ENCODE data around the gene KCNK4.
"Not testable (repeated sequence)": the region's sequence is repeated elsewhere in the genome, so short reads cannot be mapped to it uniquely, and the experiment has no call there.

Gene KCNK4

GRCh38 chr11:64320556-64320955, 29.5 kb downstream of the KCNK4 start:
- H3K36me3 ChIP-seq = peaks cover 43% of the 10 kb centered on the region
- H3K4me1 ChIP-seq (ENCODE audit: control insufficient read depth in 1 of 2, insufficient read depth in 1 of 2, low read depth in 1 of 2, low read length in 1 of 2) = peaks cover 22 to 31% of the 10 kb centered on the region in 2 experiments
- no peaks in the 10 kb centered on the region for H3K9me3 ChIP-seq
- TF ChIP-seq CTCF (IDR thresholded peaks at IDR 0.05) = no peak
- no peaks in the 10 kb centered on the region for H3K27me3 ChIP-seq
- no peak overlapping the region for H3K4me3 ChIP-seq (ENCODE audit: low read depth in 1 of 2, low read length in 1 of 2)
- peak overlapping the region; percentile 96 for H3K27ac ChIP-seq

GRCh38 chr11:64321026-64321425, 29.9 kb downstream of the KCNK4 start:
- Histone ChIP-seq H3K9me3 (no peaks in the 10 kb centered on the region), H3K27ac (peak overlapping the region; percentile 96), H3K27me3 (no peaks in the 10 kb centered on the region), H3K36me3 (peaks cover 38% of the 10 kb centered on the region), H3K4me1 (ENCODE audit: control insufficient read depth in 1 of 2, insufficient read depth in 1 of 2, low read depth in 1 of 2, low read length in 1 of 2) (peaks cover 22 to 31% of the 10 kb centered on the region in 2 experiments), H3K4me3 (ENCODE audit: low read depth in 1 of 2, low read length in 1 of 2) (no peak overlapping the region)
- TF ChIP-seq CTCF (IDR thresholded peaks at IDR 0.05) = no peak

- peak overlapping the region; percentile 96 for H3K27ac ChIP-seq
- no peak overlapping the region for H3K4me3 ChIP-seq (ENCODE audit: low read depth in 1 of 2, low read length in 1 of 2)
- peaks cover 33% of the 10 kb centered on the region for H3K36me3 ChIP-seq
- no peaks in the 10 kb centered on the region for H3K9me3 ChIP-seq
- peaks cover 22 to 26% of the 10 kb centered on the region in 2 experiments for H3K4me1 ChIP-seq (ENCODE audit: control insufficient read depth in 1 of 2, insufficient read depth in 1 of 2, low read depth in 1 of 2, low read length in 1 of 2)
- H3K27me3 ChIP-seq = no peaks in the 10 kb centered on the region
- TF ChIP-seq CTCF (IDR thresholded peaks at IDR 0.05) = no peak
Measured at GRCh38 chr11:64321533-64321932, 30.4 kb downstream of the KCNK4 start.

GRCh38 chr11:64322925-64323260, 31.8 kb downstream of the KCNK4 start:
- Histone ChIP-seq H3K27me3 (no peaks in the 10 kb centered on the region), H3K27ac (no peak overlapping the region), H3K9me3 (no peaks in the 10 kb centered on the region), H3K4me3 (ENCODE audit: low read depth in 1 of 2, low read length in 1 of 2) (no peak overlapping the region), H3K36me3 (peaks cover 33% of the 10 kb centered on the region), H3K4me1 (ENCODE audit: control insufficient read depth in 1 of 2, insufficient read depth in 1 of 2, low read depth in 1 of 2, low read length in 1 of 2) (peaks cover 14 to 18% of the 10 kb centered on the region in 2 experiments)
- no peak for TF ChIP-seq CTCF (IDR thresholded peaks at IDR 0.05)

- Histone ChIP-seq H3K27ac (no peak overlapping the region), H3K9me3 (no peaks in the 10 kb centered on the region), H3K4me3 (ENCODE audit: low read depth in 1 of 2, low read length in 1 of 2) (no peak overlapping the region), H3K36me3 (peaks cover 33% of the 10 kb centered on the region), H3K4me1 (ENCODE audit: control insufficient read depth in 1 of 2, insufficient read depth in 1 of 2, low read depth in 1 of 2, low read length in 1 of 2) (peaks cover 14% of the 10 kb centered on the region in 2 experiments), H3K27me3 (no peaks in the 10 kb centered on the region)
- no peak for TF ChIP-seq CTCF (IDR thresholded peaks at IDR 0.05)
Measured at GRCh38 chr11:64323373-64323772, 32.3 kb downstream of the KCNK4 start.

GRCh38 chr11:64323984-64324383, 32.9 kb downstream of the KCNK4 start:
- H3K27ac ChIP-seq; H3K9me3 ChIP-seq; H3K27me3 ChIP-seq; H3K4me3 ChIP-seq (ENCODE audit: low read depth in 1 of 2, low read length in 1 of 2): not testable (repeated sequence)
- Histone ChIP-seq H3K36me3 (peaks cover 33% of the 10 kb centered on the region), H3K4me1 (ENCODE audit: control insufficient read depth in 1 of 2, insufficient read depth in 1 of 2, low read depth in 1 of 2, low read length in 1 of 2) (peaks cover 9 to 11% of the 10 kb centered on the region in 2 experiments)
